ENCODE data around the gene ADIPOR2. TPM values are rescaled to one million over a fixed set of nuclear protein-coding genes. Genes with fewer than 3 reads are reported as not detected.

ADIPOR2 gene
- total RNA-seq, 1 experiment from 2014 or later: 26.5 TPM

- no peaks in the 10 kb centered on the region for H3K9me3 ChIP-seq (ENCODE audit: low read length)
- no peaks in the 10 kb centered on the region for H4K20me1 ChIP-seq (ENCODE audit: low read length)
- POLR2A ChIA-PET (ENCODE audit: unreplicated experiment): no interaction called here
- CTCF ChIA-PET: no interaction called here
- H3K9ac ChIP-seq (ENCODE audit: low read length): no peak overlapping the region
- no peaks in the 10 kb centered on the region for H3K9me2 ChIP-seq (replicated peaks; ENCODE audit: low read length)
- no peaks in the 10 kb centered on the region for H3F3A ChIP-seq (ENCODE audit: low read length, unreplicated experiment)
- H3K27ac ChIP-seq (ENCODE audit: low read length): no peak overlapping the region
- no peak overlapping the region for H2AFZ ChIP-seq (ENCODE audit: low read length)
- H3K4me3 ChIP-seq (ENCODE audit: low read length): no peak overlapping the region
- TF ChIP-seq EZH2 (IDR thresholded peaks at IDR 0.05; ENCODE audit: low read length, unreplicated experiment) (no peak), CTCF (conservative IDR thresholded peaks at IDR 0.05; ENCODE audit: low read depth, low read length) (no peak), EZH2phosphoT487 (IDR thresholded peaks at IDR 0.05; ENCODE audit: borderline replicate concordance, low read length) (no peak)
- H3K27me3 ChIP-seq (ENCODE audit: low read length): no peaks in the 10 kb centered on the region
- no peaks in the 10 kb centered on the region for H3K36me3 ChIP-seq (ENCODE audit: low read depth, low read length)
- intact Hi-C loops (cut with micrococcal nuclease): loop anchor here (5.0 kb wide), 1 partner anchor 161 kb away; no protein-coding TSS in a partner anchor
- no peak overlapping the region for H3K4me2 ChIP-seq (ENCODE audit: low read length)
- no peaks in the 10 kb centered on the region for H3K79me2 ChIP-seq (ENCODE audit: low read length)
- H3K4me1 ChIP-seq (ENCODE audit: insufficient read depth, low read length): peaks cover 5% of the 10 kb centered on the region; the same call in 1 of the 2 replicates
- no peak for DNase-seq
- BruUV-seq (replicated peaks): no TSS peak
- ATAC-seq: no peak
Measured at GRCh38 chr12:1793426-1794210, 102.7 kb downstream of the ADIPOR2 start.

GRCh38 chr12:1794440-1795090 is 103.7 kb downstream of the ADIPOR2 start:
- Histone ChIP-seq H2AFZ (ENCODE audit: low read length) (no peak overlapping the region), H3F3A (ENCODE audit: low read length, unreplicated experiment) (no peaks in the 10 kb centered on the region), H3K9me2 (replicated peaks; ENCODE audit: low read length) (no peaks in the 10 kb centered on the region), H3K4me3 (ENCODE audit: low read length) (no peak overlapping the region), H3K4me2 (ENCODE audit: low read length) (no peak overlapping the region), H3K9ac (ENCODE audit: low read length) (no peak overlapping the region), H3K27me3 (ENCODE audit: low read length) (no peaks in the 10 kb centered on the region), H3K9me3 (ENCODE audit: low read length) (no peaks in the 10 kb centered on the region), H3K36me3 (ENCODE audit: low read depth, low read length) (no peaks in the 10 kb centered on the region), H4K20me1 (ENCODE audit: low read length) (no peaks in the 10 kb centered on the region), H3K27ac (ENCODE audit: low read length) (no peak overlapping the region), H3K79me2 (ENCODE audit: low read length) (no peaks in the 10 kb centered on the region), H3K4me1 (ENCODE audit: insufficient read depth, low read length) (peaks cover 5% of the 10 kb centered on the region; the same call in 1 of the 2 replicates)
- CTCF ChIA-PET: no interaction called here
- no TSS peak for BruUV-seq (replicated peaks)
- TF ChIP-seq CTCF (conservative IDR thresholded peaks at IDR 0.05; ENCODE audit: low read depth, low read length) (no peak), EZH2 (IDR thresholded peaks at IDR 0.05; ENCODE audit: low read length, unreplicated experiment) (no peak), EZH2phosphoT487 (IDR thresholded peaks at IDR 0.05; ENCODE audit: borderline replicate concordance, low read length) (no peak)
- no peak for ATAC-seq
- DNase-seq: no peak
- POLR2A ChIA-PET (ENCODE audit: unreplicated experiment): no interaction called here
- intact Hi-C loops (cut with micrococcal nuclease): loop anchor here (5.0 kb wide), 1 partner anchor 162 kb away; no protein-coding TSS in a partner anchor

All from PC-3 (cell line).